ENCODE results near the gene TPCN1.

The TPCN1 gene

DNA sequence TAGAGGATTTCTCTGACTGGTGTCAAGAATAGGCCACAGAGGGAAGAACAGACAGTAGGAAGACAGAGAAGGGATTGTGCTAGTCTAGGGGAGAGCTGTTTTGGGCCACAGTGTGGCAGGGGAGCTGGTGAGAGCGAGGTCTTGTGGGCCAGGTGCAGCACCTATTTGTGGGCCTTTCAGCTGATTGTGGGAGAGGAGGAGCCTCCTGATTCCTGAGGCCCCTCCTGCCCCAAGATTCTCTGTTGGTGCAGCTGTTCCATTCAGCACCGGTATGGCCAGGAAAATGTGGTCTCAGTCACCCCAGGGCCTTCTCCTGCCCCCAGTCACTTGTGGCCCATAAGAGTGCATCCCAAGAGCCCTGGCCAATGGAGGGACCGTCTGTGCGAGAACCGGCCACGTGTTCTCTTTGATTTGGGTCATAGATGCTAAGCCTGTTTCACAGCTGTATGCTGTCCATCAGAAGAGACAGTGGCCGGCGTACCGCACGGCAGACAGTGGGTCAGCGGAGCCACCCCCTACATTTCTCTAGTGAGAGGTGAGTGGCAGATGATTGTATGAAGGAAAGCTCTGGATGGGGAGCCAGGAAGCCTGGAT, 27.7 kb downstream of the TPCN1 start:
- DNase-seq (ENCODE audit: low spot score) = no peak
- TF ChIP-seq, protein P1, sequence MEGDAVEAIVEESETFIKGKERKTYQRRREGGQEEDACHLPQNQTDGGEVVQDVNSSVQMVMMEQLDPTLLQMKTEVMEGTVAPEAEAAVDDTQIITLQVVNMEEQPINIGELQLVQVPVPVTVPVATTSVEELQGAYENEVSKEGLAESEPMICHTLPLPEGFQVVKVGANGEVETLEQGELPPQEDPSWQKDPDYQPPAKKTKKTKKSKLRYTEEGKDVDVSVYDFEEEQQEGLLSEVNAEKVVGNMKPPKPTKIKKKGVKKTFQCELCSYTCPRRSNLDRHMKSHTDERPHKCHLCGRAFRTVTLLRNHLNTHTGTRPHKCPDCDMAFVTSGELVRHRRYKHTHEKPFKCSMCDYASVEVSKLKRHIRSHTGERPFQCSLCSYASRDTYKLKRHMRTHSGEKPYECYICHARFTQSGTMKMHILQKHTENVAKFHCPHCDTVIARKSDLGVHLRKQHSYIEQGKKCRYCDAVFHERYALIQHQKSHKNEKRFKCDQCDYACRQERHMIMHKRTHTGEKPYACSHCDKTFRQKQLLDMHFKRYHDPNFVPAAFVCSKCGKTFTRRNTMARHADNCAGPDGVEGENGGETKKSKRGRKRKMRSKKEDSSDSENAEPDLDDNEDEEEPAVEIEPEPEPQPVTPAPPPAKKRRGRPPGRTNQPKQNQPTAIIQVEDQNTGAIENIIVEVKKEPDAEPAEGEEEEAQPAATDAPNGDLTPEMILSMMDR (IDR thresholded peaks at IDR 0.05; ENCODE audit: extremely low read depth, insufficient read depth, missing control alignments) = no peak
- in situ Hi-C loops (cut with MboI; ENCODE audit: low pct_unique_long_range_greater_than_20kb, low sequenced_read_pairs, unreplicated experiment) = no loop called here

DNA sequence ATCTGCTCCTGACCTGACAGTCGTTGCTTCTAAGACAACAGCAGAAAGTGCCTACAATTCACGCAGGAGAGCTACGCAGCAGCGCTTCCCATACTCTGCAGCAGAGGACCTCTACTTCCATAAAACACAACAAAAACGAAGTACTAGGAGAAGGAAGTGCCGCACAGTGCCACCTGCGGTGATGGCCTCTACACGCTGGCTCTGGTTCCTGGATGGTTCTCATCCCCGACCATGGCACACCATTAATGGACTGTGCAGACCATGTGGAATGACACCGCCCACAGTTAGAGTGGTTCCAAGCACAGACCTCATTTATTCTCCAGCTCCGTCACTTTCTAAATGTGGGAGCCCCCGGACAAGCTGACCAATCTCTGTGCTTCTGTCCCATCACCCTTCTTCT, 28.3 kb downstream of the TPCN1 start:
- TF ChIP-seq, protein P1 (IDR thresholded peaks at IDR 0.05; ENCODE audit: extremely low read depth, insufficient read depth, missing control alignments) = no peak
- DNase-seq (ENCODE audit: low spot score) = no peak
- in situ Hi-C loops (cut with MboI; ENCODE audit: low pct_unique_long_range_greater_than_20kb, low sequenced_read_pairs, unreplicated experiment) = no loop called here

DNA sequence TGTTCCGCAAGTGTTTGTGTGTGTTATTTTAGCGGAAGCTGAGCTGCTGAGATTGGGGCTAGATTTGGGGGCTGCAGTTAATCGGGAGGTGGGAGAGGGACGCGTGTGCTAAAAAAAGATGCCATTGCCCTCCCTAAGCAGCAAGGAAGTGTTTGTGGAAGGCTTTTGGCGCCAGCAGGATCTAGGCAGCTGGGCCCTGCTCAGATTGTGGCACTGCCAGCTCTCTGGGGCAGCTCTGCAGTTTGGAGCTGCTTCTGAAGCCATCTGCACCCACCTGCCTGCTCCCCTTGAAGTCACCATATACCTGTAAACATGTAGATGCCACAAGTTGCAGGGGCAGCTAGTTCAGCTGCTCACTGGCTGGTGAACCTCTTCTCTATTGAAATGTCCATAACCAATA, 28.8 kb downstream of the TPCN1 start:
- TF ChIP-seq, protein P1 (IDR thresholded peaks at IDR 0.05; ENCODE audit: extremely low read depth, insufficient read depth, missing control alignments) = no peak
- no peak for DNase-seq (ENCODE audit: low spot score)
- in situ Hi-C loops (cut with MboI; ENCODE audit: low pct_unique_long_range_greater_than_20kb, low sequenced_read_pairs, unreplicated experiment) = no loop called here

DNA sequence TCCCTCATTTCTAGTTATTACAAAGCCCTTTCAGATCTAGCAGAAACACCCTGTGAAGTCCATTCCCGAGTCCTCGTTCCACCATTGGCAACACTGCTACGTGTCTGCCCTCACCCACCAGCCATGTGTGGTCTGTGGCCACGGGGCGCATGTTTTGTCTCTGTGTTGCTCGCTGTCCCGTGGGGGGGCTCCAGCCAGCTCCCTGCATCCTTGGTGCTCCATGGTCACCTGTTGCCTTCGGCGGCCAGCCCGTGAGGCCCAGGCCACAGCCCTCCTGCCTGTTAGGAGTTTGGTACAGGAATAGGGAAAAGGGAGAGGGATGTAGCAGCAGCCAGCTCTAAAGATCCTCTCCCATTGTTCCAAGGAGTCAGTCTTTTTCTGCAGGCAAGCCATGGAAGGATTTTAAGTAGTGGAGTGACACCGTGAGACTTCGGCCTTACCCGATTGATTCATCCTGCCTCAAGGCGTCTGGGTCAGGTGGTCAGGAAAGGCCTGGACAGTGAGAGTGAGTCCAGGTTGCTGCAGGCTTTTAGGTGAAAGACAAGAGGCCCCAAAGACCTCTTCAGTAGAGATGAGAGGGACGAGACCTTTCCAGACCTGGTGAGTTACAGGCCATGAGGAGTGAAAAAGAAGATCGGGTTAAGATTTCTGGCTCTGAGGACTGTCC, 30.3 kb downstream of the TPCN1 start:
- no peak for DNase-seq (ENCODE audit: low spot score)
- TF ChIP-seq, protein P1 (IDR thresholded peaks at IDR 0.05; ENCODE audit: extremely low read depth, insufficient read depth, missing control alignments) = no peak
- in situ Hi-C loops (cut with MboI; ENCODE audit: low pct_unique_long_range_greater_than_20kb, low sequenced_read_pairs, unreplicated experiment) = no loop called here

DNA sequence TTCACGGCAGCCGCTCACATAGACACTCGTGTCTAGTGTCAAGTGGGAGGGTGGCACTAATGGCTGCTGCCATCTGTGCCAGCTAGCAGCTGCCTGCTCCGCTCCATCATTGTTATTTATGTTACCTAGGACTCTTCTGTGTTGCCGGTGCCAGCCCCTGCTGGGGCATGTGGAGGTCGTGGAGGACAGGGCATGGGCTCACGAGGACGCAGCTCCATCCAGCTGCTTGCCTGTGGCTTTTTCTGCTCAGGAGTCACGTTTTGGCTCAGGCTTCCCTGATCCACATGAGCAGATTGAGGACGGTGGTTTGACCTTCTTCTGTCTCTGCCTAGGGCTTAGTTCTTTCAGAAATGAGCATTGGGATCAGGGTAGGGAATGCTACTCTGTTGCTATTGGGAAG, 31.2 kb downstream of the TPCN1 start:
- DNase-seq (ENCODE audit: low spot score) = no peak
- in situ Hi-C loops (cut with MboI; ENCODE audit: low pct_unique_long_range_greater_than_20kb, low sequenced_read_pairs, unreplicated experiment) = no loop called here
- TF ChIP-seq, protein P1 (IDR thresholded peaks at IDR 0.05; ENCODE audit: extremely low read depth, insufficient read depth, missing control alignments) = no peak

DNA sequence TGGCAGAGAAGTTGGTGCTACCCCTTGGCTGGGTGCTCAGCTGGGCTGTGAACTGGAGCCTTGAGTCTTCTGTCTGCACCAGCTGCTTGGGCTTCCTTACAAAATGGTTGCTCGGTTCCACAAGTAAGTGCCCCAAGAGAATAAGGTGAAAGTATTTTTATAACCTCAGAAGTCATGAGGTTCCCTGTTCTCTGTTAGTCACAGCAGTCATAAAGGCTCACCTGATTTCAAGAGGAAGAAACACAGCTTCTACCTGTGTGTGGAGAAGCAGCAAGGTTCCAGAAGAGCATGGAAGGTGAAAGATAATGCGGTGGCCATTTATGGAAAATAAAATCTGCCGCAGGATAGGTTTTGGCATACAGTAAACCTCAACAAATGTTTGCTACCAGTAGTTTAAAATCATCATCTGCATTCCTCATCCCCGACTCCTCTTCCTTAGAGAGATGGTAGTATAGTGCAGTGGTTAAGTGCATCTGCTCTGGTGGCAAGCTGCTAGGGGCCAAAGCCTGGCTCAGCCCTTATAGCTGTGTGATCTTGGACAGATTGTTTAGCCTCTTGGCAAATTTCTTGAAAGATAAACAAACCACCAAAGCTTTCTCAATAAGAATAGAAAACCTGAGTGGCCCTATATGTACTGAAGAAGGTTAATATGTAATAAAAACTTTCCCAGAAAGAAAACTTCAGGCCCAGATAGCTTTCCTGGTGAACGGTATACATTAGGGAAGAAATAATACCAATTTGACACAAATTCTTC, 32.4 kb downstream of the TPCN1 start:
- no peak for DNase-seq (ENCODE audit: low spot score)
- in situ Hi-C loops (cut with MboI; ENCODE audit: low pct_unique_long_range_greater_than_20kb, low sequenced_read_pairs, unreplicated experiment) = no loop called here
- TF ChIP-seq, protein P1 (IDR thresholded peaks at IDR 0.05; ENCODE audit: extremely low read depth, insufficient read depth, missing control alignments) = no peak
